AG04449 (cell line): ENCODE data around the gene ANO6.

Experiments
- CTCF ChIA-PET: fragments of 350-600 bp; formaldehyde crosslinking; extraction: SDS; loops from one replicate; lab custom pipeline; 2021; ENCODE audit warnings: antibody characterized with exemption; lab: Yijun Ruan, JAX
- POLR2A ChIA-PET: fragments of 400-600, 350-600 bp; formaldehyde crosslinking; extraction: SDS; loops from one replicate; lab custom pipeline; 2020; ENCODE audit warnings: antibody characterized with exemption, inconsistent platforms; lab: Yijun Ruan, JAX
- DNase-seq: peaks from one replicate; pipeline ENCODE4 v3.0.0-alpha.2; 2010; ENCODE audit warnings: low read depth, low spot score
- H3K4me3 ChIP-seq: 2 replicates; pipeline ENCODE4 v1.5.1; 2011; ENCODE audit warnings: low read depth, mild to moderate bottlenecking, control low read depth, low read length
- TF ChIP-seq, protein P1 (sequence below): IDR thresholded peaks from one replicate; pipeline ENCODE4 v1.5.1; 2011; ENCODE audit warnings: mild to moderate bottlenecking, moderate library complexity, low read length, control low read depth, inconsistent platforms; ENCODE audit not compliant: insufficient read depth; ENCODE audit errors: missing control alignments

The ANO6 gene

DNA sequence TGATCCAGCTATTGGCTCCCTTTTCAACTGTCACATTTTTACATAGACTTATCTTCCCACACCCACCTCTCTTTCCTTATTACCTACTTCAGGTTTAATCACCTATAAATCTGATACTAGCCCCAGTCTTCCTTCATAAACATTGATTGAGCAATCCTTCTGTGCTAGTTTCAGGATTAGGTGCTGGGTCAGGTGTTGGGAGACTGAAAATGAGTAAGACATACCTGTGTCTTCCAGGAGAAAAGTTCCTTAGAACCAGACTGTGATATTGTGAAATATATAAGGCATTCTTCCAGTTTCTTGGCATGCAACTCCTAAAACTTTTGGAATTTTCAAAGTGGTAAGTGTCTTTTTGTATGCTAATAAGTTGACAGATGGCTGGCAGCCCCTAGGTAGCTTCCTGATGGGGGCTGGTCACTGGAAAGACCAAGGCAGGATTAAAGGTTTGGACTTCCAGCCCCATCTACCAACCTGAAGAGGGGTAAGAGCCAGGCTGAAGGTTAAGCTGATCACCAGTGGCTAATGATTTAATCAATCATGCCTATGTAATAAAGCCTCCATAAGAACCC is 4.6 kb downstream of the ANO6 start:
- POLR2A ChIA-PET = interaction anchor here (0.5 kb wide), 1 partner anchor 15 kb away, joined by 3 read pairs; no protein-coding TSS in a partner anchor
- CTCF ChIA-PET = interaction anchor here (1.3 to 2.5 kb wide), 2 partner anchors 13 to 168 kb away, joined by 3 to 8 read pairs; no protein-coding TSS in a partner anchor
- no peak overlapping the region for H3K4me3 ChIP-seq
- TF ChIP-seq, protein P1, sequence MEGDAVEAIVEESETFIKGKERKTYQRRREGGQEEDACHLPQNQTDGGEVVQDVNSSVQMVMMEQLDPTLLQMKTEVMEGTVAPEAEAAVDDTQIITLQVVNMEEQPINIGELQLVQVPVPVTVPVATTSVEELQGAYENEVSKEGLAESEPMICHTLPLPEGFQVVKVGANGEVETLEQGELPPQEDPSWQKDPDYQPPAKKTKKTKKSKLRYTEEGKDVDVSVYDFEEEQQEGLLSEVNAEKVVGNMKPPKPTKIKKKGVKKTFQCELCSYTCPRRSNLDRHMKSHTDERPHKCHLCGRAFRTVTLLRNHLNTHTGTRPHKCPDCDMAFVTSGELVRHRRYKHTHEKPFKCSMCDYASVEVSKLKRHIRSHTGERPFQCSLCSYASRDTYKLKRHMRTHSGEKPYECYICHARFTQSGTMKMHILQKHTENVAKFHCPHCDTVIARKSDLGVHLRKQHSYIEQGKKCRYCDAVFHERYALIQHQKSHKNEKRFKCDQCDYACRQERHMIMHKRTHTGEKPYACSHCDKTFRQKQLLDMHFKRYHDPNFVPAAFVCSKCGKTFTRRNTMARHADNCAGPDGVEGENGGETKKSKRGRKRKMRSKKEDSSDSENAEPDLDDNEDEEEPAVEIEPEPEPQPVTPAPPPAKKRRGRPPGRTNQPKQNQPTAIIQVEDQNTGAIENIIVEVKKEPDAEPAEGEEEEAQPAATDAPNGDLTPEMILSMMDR = no peak
- no peak for DNase-seq

DNA sequence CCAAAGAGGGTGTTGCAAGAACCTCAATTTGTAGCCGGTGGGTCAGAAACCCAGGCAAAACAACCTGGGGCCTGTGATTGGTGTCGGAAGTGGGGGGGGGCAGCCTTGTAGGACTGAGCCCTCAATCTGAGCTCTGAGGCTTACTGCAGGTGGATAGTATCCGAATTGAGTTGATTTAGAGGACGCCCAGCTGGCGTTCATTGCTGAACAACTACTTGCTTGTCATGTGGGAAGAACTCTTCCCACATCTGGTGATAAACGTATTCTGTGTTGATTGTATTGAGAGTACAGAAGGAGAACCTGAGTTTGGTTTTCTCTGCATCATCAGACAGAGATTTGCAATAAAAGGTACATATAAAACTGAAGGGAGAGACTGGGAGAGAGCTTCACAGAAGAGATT is 5.1 kb downstream of the ANO6 start:
- ChIA-PET POLR2A (no interaction called here), CTCF (interaction anchor here (0.6 to 2.5 kb wide), 5 partner anchors 11 to 168 kb away, joined by 3 to 8 read pairs (median 3); no protein-coding TSS in a partner anchor)
- no peak overlapping the region for H3K4me3 ChIP-seq
- TF ChIP-seq, protein P1 = no peak
- DNase-seq = no peak

DNA sequence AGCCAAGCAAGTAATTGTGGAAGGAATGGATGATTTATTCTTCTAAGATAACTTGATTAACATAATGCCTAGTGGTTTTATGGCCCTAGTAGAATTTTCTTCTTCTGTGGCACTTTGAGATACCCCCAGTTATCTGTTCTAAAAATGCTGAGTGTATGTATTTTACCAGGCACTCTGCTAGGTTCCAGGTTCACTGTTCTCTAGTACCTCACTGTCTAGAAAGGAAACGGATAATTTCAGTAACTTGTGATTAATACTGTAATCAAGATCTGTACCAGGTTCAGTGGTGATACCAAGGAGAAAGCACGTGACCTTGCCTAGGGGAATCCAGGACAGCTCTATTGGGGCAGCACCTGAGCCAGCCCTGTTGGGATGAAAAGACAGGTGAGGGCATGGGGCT is 8.0 kb downstream of the ANO6 start:
- TF ChIP-seq, protein P1 = no peak
- no peak for DNase-seq
- CTCF ChIA-PET = interaction anchor here (4.3 kb wide), 1 partner anchor 9 kb away, joined by 18 read pairs; the partner anchor contains the start of gene ANO6
- POLR2A ChIA-PET = interaction anchor here (1.0 kb wide), 1 partner anchor 8 kb away, joined by 3 read pairs; the partner anchor contains the start of gene ANO6
- H3K4me3 ChIP-seq = no peak overlapping the region

DNA sequence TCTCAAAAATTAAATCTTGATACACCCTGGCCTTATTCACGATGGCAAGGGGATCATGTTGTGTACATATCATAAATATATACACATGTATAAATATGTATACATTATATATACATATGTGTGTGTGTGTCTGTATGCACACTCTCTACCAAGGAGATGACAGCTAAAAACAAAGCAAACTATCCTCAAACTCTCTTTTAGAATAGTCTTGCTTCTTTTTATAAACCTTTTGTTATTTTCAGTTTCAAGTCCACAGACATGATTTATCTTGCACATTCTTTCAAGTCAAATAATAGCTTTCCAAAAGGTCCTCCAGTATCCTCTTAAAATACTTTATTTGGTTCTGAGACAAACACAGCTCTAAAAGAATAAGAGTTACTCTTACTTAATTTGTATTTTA is 8.4 kb downstream of the ANO6 start:
- POLR2A ChIA-PET = interaction anchor here (1.0 kb wide), 1 partner anchor 9 kb away, joined by 3 read pairs; the partner anchor contains the start of gene ANO6
- DNase-seq = no peak
- H3K4me3 ChIP-seq = no peak overlapping the region
- TF ChIP-seq, protein P1 = no peak
- CTCF ChIA-PET = interaction anchor here (4.3 kb wide), 1 partner anchor 9 kb away, joined by 18 read pairs; the partner anchor contains the start of gene ANO6

DNA sequence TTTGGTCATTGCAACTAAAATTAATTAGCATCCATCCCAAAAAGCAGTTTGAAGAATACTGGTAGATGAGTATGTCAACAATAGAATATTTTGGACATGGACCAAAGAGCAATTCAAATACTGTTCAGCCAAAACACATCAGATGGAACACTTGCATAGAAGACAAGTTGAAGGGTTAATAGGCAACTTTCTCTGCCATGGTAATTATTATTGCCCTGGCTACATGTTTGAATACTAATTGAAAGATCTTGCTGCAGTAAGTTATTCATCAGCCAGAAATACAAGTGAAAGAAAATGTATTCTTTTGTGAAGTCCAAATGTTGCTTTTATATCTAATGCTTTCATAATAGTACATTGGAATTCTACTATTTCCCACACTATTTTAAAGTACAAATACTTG is 10.1 kb downstream of the ANO6 start:
- DNase-seq = no peak
- TF ChIP-seq, protein P1 = no peak
- POLR2A ChIA-PET = no interaction called here
- no peak overlapping the region for H3K4me3 ChIP-seq
- CTCF ChIA-PET = interaction anchor here (1.6 to 4.3 kb wide), 2 partner anchors 9 to 11 kb away, joined by 7 to 18 read pairs; partner anchors contain the start of gene ANO6

DNA sequence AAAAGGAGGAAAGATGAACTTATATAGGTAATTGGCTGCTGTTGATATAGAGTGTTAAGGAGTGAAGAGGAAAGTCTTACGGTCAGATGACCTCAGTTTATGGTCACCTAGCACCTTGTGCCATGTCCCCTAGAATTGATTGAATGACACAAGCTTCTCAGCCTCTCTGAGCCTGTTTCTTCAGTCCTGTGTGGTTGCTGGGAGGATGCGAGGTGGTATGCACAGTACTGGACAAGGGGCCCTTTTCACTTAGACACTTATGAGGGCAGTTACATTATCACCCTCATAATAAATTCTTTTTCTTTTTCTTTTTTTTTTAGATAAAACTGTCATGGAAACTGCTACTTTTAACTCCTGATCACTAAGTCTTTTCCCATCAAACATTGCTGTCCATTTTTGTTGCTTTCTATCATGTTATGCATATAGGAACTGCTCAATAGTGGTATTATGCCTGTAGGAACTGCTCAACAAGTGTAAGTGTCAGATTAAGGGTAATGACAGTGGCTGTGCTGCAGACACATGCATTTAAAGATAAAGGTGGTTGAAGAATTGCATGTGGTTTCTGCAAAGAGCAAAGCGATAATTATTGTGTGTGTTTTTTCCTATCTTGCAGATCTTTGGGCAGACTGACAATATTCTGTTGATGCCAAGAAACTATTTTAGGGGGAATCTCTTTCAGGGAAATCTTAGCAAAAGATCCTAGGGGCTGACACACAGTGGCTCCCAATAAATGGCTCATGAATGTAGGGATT is 11.6 kb downstream of the ANO6 start:
- no peak overlapping the region for H3K4me3 ChIP-seq
- POLR2A ChIA-PET = no interaction called here
- TF ChIP-seq, protein P1 = no peak
- CTCF ChIA-PET = interaction anchor here (1.6 to 4.3 kb wide), 2 partner anchors 10 to 12 kb away, joined by 7 to 18 read pairs; partner anchors contain the start of gene ANO6
- no peak for DNase-seq
